GM18858 (cell line): ENCODE results near the gene CUL9.
A peak's percentile ranks its signal among the peaks of the same experiment; 100 is the strongest.

Source experiments
- ATAC-seq: cut with Tn5 transposase; IDR thresholded peaks from one replicate; pipeline ENCODE4 v1.9.1; 2021; ENCODE audit not compliant: unreplicated experiment

The CUL9 gene

DNA sequence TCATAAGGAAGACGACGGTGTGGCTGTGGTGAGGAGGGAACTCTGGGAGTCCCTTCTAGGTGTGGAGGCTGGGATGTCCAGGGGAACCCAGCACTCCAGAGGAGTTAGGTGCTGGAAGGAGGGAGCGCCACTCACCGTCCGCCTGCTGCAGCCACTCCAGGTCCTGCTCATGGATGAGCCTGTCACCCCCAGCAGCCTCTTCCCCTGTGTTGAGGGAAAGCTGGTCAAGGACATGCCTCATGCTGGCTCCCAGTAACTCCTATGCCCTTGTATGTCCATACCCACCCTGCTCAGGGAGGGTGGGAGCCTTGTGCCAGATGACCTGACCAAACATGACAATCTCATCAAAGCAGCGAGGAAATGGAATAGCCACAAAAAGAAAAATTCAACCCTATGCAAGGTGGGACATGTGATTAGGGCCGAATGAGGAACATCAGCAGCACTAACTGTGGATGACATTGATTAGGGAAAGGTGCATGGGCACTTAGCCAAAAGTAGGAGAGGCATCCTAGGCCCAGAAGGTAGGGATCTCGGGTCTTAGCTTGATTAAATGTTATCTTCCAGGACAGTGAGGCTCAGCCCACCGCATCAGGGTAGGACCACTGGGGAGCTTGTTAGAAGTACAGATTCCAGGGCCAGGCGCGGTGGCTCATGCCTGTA lies 44.3 kb downstream of the CUL9 start:
- no peak for ATAC-seq

DNA sequence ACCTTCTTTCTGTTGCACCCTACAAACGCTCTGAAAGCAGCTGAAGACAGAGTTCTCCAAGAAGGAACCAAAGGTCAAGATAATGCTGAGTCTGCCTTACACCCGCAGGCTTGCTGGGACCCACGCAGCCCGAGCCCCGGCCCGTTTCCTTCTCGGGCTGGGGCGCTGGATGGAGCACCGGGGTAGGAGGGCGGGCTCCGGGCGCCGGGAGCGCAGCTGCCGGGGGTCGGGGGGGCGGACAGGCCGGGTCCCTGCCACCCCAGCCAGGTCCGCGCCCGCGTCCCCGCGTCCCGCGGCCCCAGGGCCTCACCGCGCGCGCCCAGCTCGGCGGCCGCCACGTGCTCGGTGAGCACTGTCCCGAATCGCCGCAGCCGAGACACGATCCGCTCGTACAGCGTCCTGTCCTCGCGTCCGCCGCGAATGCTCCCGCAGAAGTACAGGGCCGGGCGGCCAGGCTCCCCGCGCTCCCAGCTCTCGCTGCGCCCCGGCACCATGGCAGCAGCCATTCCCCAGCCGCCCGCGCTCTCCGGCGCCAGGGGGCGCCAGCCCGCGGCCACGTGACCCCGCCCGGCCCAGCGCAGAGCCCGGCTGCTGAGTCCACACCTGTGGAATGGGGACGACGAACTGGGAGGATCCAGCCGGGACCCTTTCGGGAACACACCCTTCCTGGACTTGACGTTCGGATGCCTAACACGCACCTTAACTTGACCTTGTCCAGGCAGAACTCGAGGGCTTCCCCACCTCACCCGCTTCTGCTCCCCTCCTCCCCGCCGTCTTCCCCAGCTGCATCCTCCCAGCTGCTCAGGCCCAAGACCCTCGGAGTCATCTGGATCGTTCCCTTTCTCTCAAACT lies 47.2 kb downstream of the CUL9 start, which contains the start of gene DNPH1:
Gene DNPH1 (minus strand): TSS at position 531 of the 852 bp plus-strand sequence. CDS start 25 bp downstream, at position 506.
- ATAC-seq = peak; percentile 50

DNA sequence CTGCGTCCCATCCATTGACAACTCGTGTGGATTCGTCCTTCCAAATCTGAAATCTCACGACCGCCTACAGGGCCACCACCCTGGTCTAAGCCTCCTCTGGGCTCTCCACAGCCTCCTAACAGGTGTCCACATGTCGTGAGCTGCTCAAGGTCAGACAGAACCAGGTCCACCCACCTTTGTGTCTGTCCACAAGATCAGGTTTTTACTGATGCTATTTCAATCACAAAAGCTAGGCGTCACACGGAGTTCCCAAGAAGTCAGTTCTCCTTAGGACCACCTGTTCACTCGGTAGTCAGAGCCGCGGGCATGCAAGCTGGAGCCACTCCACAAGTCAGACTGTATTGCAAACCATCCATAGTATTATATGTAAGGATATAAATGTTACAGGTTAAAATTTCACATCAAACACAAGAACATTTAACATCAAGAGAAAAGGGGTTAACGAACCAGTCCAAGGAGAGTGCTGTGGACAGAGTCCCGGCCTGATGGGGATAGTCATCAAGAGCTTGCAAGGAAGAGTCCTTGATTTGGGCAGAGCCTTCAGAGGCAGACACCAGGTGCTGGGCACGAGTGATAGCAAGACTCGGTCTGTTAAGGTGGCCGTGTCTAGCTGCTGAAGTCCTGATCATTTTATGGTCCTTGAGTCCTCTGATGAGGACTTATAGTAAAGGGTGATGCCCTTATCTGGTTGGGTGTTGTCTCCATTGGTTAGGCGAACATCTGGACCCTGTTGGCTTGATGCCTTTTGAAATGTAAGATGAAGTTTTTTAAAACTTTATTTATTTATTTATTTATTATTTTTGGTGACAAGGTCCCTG lies 48.0 kb downstream of the CUL9 start:
- no peak for ATAC-seq

DNA sequence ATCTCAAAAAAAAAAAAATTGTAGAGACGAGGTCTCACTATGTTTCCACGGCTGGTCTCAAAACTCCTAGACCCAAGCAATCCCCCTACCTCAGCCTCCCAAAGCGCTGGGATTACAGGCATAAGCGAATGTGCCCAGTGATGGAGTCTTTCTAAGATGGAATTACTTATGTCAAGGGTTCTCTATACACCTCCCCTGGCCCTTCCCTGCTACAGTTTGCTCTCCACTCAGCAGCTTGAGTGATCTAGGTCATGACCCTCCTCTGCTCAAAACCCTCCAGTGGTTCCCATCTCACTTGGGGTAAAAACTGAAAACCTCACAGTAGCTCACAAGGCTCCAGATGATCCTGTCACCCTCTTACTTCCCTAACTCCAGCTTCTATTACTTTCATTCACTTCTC lies 49.1 kb downstream of the CUL9 start:
- ATAC-seq = no peak

DNA sequence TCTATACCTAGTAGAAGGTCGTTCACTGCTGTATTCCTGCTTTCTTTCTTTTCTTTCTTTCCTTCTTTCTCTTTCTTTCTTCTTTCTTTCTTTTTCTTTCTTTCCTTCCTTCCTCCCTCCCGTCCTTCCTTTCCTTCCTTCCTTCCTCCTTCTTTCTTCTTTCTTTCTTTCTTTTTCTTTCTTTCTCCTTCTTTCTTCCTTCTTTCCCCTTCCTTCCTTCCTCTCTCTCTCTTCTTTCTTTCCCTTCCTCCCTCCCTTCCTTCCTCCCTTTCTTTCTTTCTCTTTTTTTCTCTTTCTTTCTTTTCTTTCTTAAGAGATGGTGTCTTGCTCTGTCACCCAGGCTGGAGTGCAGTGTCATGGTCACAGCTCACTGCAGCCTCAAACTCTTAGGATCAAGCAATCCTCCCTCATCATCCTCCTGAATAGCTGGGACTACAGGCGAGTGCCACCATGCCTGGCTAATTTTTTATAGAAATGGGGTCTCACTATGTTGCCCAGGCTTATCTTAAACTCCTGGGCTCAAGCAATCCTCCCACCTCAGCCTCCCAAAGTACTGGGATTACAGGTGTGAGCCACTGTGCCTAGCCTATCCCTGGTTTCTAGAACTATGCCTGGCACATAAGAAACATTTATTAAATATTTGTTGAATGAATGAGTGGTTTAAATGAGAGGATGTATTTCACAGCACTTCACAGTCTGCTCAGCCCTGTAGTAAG lies 49.9 kb downstream of the CUL9 start:
- no peak for ATAC-seq

DNA sequence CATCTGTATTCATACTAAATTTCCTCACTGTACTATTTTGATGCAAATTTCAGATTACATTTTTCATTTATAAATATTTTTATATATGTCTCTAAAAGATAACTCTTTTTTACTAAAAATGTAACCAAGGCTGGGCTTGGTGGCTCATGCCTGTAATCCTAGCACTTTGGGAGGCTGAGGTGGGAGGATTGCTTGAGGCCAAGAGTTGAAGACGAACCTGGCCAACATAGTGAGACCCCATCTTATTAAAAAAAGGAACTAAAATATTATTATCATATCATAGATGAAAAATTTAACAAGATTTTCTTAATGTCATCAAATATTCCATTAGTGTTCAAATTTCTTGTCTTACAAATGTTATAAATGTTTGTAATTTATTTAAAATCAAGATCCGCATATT lies 53.8 kb downstream of the CUL9 start:
- no peak for ATAC-seq

DNA sequence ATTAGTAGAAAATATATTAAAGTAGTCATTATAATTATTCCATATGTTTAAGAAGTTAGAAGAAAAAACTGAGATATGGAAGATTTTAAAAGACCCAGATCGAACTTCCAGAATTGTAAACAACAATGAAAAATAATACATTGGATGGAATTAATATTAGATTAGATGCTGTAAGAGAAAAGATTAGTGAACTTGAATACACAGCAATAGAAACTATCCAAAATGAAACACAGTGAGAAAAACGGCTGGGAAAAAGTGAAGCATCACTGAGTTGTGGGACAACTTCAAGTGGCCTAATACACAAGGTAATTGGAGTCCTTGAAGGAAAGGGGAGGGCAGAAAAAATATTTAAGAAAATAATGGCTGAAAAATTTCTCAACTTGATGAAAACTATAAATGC lies 57.1 kb downstream of the CUL9 start:
- no peak for ATAC-seq

DNA sequence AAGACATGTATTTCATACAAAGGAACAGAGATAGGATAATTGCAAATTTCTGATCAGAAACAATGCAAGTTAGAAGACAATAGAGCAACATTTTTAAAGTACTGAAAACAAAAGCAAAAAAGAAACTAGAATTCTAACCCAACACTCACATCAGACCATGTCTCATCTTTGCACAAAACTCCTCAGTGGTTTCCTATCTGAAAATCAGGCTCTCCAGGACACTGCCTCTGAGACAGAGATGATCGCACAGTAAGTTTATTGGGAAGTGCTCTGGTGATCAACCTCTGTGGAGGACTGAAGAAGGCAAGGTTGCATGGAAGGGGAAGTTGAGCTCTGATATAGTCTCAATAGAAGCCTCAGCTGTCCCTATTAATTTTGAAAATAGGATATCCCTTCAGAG lies 59.0 kb downstream of the CUL9 start:
- no peak for ATAC-seq

DNA sequence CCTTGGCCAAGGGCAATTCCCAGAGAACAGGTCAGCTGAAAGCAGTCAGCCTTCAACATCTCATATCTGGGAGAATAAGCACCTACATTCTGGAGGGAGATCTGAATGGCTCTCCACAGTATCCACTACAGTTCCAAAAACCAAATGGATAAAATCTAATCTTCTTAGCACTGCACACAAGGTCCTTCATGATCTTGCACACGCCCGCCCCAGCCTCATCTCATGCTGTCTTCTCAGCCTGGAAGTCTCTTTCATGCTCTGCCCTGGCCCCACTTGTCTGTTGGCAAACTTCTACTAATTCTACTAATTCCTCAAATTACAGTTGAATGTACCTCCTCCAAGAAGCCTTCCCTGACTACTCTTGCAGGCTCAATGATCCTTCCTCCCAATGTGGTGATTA lies 59.5 kb downstream of the CUL9 start:
- ATAC-seq = no peak

DNA sequence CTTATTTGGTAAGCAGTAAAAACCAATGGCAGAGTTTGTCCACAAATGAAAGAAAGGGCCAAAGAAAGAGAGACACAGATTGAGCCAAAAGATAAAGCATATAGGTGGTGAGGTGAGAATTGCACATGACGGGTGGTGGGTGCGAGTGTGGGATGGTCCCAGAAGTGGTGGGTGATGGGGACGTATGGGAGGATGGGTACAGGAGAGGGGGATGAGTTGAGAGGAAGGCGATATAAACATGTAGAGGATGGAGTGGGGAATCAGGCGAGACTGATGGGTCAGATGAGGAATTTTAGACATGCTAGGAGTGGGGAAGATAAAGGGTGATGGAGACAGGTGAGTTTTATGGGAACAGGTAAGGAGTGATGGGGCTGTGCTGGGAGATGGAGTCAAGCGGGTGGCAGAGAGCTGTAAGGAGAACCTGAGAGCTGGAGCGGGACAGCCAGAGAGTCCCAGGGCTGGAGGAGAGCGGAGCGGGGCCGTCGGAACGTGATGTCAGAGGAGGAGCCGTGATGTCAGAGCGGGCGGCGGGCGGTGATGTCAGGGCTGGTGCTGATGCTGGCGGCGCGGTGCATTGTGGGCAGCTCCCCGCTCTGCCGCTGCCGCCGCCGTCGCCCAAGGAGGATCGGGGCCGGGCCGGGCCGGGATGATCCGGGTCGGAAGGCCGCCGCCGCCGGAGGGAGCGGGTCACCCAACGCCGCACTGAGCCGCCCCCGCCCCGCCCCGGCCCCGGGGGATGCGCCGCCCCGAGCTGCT lies 61.1 kb downstream of the CUL9 start, which contains the start of gene TTBK1:
Gene TTBK1 (plus strand): TSS at position 574 of the 756 bp plus-strand sequence. CDS start 3,180 bp downstream, outside the sequence.
- ATAC-seq = no peak

DNA sequence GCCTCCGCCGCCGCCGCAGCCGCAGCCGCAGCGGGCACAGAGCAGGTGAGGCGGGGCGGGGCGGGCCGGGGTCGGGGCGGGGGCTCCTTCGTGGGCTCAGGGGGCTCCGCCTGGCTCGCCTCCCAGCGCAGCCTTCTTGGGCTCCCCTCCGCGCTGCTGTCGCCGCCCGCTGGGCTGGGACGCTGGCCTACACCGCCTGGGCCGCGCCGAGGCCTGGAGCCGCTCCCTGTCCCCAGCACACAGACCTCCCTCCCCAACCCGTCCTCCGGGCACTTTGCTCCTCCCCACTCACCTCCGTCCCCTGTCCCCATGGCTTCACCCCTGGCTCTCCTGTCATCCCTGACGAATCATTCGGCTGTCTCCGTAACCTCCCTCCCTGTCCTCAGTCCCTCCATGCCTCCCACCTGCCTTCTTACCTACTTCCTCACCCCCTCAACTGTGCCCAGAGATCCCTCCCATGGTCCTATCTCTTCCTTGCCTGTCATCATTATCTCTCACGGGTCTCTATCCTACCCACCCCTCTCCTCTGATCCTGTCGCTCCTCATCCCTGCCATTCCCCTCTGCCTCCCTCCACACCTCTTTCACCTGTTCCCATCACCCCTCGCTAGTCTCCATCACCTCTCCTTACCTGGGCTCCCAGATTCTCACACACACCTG lies 61.8 kb downstream of the CUL9 start:
- no peak for ATAC-seq

DNA sequence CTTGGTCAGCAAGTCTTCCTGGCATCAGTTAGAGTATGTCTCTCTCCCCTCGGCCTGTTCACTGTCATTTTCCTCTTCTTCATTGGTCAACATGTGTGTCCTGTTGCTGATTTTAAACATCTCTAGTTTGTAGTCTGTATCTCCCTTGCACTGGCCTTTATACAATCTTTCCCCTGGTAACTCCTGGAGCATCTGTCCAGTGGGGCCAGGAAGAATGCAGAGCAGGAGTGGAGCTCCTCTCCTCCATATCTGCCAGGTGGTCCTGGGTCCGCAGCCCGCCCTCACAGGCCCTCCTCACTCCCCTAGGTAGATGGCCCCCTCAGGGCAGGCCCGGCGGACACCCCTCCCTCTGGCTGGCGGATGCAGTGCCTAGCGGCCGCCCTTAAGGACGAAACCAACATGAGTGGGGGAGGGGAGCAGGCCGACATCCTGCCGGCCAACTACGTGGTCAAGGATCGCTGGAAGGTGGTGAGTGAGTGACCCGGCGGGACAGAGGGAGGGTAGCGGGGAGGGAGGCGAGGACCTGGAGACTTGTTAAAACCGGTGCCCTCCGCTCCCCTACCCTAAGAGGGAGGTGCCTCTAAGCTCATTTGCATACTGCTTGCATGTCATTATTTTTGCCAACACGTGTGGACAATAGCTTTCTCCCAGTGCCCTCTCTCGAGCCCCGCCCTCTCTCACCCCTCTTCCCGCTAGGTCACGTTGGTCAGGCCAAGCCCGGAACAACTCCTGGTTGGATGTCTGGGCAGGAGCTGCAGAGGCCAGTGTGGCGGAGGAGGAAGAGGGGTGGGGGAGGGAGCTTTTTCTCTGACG lies 64.5 kb downstream of the CUL9 start:
- ATAC-seq = no peak

DNA sequence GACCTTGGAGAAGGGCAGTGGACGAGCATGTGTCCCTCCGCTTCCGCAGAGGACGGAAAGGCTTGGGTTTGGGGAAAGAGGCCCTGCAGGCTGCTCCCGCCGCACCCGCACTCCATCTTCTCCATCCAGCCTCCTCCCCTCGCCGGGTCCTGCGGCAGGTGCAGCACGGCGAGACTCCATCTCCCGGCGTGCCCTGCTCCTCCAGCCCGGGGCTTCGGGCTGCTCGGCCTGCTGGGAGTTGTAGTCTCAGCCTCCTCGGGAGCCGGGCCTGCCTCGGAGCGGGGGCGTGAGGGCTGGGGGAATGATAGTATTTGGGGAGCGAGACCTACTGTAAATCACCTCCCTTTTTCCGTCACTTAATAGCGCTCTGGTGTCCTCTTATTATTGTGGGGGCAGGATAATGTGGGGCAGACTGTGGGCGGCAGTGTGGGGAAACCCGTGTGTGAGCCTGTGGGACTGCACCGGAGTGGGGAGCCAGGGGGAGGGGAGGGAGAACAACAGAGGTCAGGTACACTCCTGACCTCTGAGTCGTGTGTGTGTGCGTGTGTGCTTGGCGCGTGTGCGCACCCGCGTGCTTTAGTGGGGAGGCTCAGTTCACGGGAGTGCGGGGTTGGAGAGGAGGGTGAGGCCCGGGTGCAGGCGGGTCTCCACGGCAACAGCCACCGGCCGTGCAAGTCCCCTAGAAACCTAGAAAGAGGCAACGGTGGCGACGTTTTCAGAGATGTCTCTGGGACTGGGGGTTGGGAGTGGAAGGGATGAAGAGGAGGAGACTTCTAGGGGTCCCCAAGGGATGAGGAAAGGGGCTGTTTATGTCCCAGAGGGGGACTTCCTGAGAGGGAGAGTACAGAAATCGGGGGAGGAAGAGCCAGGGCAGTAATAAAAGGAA lies 65.4 kb downstream of the CUL9 start:
- ATAC-seq = peak; percentile 77

DNA sequence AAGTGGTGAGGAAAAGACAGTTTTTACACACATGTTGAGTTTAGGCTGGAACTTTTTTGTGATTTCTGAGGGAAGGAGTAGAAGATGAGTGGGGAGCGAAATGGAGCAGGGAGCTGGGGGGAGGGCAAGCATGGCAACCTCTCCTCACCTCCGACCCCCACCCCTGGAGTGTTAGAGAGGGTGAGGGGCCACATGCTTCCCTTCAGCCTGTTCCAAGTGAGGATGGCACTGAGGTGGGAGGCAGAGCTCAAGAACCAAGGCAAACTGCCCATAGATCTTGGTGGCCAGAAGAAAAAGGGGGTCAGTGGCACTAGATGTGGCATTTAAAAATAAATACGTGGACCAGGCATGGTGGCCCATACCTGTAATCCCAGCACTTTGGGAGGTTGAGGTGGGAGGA lies 66.1 kb downstream of the CUL9 start:
- no peak for ATAC-seq

DNA sequence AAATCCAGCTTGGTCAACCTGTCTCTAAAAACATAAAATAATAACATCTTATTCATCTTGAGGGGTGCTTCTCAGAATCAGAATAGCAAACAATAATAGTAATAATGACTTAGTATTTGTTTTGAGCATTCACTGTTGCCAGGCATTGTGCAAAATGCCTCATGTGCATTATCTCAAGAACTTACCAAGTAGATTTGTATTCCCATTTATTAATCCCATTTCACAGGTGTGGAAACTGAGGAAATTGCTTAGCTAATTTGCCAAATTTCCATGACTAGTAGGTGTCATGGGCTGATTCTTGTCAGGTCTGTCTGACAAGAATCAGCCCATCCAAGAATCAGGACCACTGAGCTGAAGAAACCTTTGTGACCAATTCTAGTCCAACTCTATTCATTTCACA lies 66.8 kb downstream of the CUL9 start:
- ATAC-seq = no peak

DNA sequence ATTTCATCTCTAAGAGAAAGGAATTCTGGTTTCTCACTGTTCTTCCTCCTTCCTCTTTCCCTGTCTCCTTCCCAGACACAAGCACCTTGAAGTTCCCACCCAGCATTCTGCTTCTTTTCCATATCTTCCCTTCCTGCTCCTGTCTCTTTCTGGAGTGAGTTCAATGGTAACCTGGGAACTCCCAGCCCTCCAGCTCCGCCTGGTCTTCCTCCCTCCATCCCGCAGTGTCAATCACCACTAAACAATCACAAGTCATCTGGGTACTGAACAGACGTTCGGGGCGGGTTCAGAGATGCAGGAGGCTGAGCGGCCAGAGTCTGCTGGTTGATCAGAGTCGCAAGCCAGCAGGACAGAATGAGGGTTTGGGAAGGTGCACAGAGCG lies 69.0 kb downstream of the CUL9 start:
- no peak for ATAC-seq

DNA sequence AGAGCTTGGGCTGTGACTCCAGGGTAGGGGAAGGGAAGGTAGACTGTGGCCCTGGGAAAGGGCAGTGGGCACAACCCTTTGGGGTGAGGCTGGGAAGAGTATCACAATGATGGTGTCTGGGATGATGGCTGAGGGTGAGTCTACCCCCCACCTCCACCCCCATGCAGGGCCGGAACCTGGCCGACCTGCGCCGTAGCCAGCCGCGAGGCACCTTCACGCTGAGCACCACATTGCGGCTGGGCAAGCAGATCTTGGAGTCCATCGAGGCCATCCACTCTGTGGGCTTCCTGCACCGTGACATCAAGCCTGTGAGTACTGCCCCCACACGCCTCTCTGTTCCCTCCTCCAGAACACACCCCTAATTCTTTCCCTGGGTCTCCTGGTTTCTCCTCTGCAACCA lies 71.4 kb downstream of the CUL9 start:
- ATAC-seq = no peak
